Right renal cortex interstitium (tissue), 3 donors: ENCODE measurements around the gene CLDN6. TPM values are rescaled to one million over a fixed set of nuclear protein-coding genes. Genes with fewer than 3 reads are reported as not detected.

Experiments used
- DNase-seq, 3 donors: peaks; one replicate each; pipeline ENCODE4 v3.0.0-alpha.2; 2013; ENCODE audit warnings: low read depth in 3 of 3, low spot score in 2 of 3
- polyA plus RNA-seq, 3 donors: library from polyadenylated mRNA; unstranded; fragments of 120-200 nt; gene quantifications; one replicate each; pipeline ENCODE4 v1.2.1, GENCODE V29; 2013; ENCODE audit not compliant: insufficient read length in 3 of 3

Gene CLDN6
- polyA plus RNA-seq, 3 donors: 25.8 to 38.1 (median 31.0) TPM

DNA sequence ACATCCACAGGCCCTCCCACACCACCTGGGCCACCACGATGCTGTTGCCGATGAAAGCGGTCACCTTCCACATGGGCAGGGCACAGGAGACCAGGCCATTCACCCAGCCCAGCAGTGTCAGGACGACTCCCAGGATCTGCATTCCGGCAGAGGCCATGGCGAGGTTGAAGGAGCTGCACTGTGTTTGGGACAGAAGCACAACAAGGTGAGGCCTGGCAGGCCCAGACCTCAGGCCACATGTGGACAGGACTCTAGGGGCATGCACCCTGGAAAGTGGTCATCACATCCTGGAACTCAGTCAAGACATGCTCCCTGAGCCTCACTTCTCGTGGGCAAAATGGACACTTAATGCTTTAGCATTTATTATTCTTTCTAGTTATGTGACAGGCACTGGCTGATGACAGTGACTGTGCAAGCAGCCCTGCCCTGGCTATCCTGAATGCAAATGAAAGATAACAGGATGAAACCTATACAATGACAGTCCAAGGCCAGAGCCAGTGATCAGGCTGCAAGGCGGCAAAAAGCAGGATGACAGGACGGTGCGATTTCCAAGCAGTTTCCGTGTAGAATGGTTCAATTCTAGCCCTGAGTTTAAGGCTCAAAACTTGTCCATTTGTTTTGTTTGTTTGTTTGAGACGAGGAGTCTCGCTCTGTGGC, 2.0 kb downstream of the CLDN6 start:
- no peak for DNase-seq

DNA sequence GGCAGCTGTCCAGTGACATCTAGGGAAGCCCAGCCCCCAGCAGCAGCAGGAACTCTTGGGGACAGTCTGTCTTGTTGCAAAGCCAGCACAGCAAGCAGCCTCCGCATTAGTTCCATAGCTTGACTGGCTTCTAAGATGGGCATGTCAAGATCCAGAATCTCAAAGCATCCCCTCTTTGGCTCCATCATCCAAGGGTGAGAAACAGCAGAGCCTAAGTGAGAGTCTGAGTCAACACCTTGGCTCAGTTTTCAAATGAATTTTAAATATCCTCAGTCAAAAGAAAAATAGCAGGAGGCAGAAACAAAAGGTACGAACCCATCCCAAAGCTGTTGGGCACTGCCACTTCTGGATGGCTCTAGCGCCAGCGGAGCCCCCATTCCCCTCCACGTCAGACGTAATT, 3.0 kb downstream of the CLDN6 start:
- no peak for DNase-seq

DNA sequence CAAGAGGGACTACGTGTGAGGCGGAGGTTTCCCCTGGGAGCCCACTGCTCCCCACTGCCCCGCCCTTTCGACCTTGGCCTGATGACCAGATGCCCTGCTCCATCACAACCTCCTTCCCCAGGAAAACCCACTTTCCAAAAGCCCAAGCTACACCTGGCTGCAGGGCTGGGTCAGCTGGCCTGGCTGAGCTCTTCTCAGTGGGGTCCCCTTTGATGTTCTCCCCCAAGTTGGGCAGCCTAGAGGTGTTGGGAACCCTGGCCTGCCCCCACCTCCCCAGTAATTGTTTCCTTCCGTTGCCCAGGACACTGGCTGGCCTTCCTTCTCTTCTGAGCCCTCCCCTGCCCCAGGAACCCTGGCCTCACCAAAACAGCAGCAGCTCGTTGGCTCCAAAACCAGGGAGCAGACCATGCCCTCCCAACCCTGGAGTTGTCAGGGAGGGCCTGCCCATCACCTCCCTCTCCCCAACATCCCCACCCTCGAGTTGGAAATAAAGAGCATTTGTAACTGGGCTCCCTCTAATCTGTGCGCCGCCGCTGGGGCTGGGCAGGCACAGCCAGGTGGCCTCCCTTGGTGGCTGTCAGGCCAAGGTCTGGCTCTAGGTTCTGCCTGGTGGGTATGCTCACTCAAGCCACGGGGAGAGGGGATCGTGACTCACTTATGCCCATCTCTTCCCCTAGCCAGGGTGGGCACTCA, 3.8 kb downstream of the CLDN6 start:
- no peak for DNase-seq

DNA sequence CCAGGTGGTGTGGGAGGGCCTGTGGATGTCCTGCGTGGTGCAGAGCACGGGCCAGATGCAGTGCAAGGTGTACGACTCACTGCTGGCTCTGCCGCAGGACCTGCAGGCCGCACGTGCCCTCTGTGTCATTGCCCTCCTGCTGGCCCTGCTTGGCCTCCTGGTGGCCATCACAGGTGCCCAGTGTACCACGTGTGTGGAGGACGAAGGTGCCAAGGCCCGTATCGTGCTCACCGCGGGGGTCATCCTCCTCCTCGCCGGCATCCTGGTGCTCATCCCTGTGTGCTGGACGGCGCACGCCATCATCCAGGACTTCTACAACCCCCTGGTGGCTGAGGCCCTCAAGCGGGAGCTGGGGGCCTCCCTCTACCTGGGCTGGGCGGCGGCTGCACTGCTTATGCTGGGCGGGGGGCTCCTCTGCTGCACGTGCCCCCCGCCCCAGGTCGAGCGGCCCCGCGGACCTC, 4.5 kb downstream of the CLDN6 start:
- DNase-seq: no peak

DNA sequence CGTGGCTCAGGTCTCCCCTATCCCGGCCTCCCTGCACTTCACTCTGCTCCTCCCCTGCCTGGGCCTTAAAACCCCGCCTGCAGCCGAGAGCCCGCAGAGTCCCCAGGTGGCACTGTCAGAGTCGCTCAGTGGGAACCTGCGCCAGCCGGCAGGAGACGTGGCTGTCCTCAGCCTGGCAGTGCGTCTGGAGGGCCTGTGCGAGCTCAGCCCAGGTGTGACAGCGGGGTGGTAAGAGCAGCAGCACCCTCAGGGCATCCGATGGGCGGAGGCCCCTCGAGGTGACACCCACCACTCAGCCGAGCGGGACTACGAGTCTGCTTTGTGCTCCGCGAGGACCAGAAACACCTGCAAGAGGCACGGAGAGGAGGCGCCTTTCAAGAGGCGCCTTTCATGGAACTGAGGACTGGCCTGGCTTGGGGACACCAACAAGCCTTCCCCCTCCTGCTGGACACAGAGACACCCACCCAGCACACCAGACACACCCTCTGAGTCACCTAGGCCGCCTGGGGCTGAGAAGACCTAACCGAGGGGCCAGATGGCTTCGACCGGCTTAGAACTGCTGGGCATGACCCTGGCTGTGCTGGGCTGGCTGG, 5.1 kb downstream of the CLDN6 start, which contains the start of gene CLDN9:
CLDN9 (plus strand) TSS at position 96 of the 593 bp plus-strand sequence; CDS start at position 536, 440 bp downstream.
- no peak for DNase-seq

DNA sequence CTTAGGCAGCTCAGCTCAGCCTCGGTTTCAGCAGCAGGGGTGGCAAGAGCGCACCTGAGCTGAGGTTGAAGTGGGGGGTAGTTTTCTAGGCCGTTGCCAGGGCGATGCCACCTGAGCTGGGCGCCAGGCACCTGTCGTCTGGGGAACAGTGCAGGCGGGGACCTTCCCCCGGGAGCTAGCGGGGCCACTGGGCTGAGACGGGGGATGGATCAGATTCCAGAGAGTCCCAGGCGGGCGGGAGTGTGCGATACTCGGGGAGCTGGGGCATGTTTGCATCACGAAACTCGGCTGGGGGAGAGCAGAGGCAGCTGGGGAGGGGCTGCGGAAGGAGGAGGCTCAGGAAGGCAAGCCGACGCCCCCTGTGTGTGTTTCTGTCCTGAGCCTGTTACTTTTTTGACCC, 5.7 kb downstream of the CLDN6 start:
- no peak for DNase-seq

DNA sequence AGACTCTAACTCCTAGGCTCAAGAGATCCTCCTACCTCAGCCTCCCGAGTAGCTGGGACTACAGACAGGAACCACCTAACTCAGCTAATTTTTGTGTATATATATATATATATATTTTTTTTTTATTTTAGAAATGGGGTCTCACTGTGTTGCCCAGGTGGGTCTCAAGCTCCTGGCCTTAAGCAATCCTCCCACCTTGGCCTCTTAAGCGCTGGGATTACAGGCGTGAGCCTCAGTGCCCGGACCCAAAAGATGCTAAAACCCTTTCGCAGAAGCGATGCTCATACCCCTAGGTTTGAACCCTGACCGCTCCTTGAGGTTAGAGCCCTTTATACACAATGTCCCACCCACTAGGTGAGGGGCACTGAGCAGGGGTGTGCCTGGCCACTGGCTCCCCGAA, 7.5 kb downstream of the CLDN6 start:
- DNase-seq: no peak

DNA sequence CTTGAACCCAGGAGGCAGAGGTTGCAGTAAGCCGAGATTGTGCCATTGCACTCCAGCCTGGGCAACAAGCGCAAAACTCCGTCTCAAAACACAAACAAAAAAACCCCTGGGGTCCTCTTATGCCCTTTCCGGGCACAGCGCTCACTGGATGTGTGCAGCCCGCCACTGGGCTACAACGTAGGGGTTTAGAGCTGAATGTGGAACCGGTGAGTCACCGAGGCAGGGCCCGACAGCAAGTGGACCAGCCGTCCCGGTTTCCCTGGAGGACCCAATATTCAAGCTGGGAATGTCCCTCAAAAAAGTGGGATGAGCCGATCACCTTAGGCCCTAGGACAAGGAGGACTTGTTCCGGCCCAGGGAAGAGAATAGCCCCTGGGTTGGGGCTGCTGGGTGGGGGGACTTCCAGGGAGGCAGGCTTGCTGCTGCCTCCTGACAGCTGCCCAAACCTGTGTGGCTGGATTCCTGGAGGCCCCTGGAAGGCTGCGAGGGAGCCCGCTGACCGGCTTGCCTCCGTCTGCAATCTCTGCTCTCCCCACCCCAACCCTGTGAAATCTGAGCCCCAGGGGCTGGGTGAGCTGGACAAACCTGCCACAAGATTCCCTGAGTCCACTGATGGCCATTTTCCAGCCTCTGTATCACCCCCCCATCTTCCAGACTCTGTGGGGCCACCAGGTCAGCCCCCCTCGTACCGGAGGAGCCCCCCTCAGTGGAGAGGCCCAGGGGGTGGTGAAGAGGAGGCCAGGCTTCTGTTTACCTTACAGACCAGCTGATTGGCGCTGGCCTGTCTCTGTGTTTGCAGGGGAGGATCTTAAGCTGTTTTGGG, 8.2 kb downstream of the CLDN6 start:
- DNase-seq: no peak

DNA sequence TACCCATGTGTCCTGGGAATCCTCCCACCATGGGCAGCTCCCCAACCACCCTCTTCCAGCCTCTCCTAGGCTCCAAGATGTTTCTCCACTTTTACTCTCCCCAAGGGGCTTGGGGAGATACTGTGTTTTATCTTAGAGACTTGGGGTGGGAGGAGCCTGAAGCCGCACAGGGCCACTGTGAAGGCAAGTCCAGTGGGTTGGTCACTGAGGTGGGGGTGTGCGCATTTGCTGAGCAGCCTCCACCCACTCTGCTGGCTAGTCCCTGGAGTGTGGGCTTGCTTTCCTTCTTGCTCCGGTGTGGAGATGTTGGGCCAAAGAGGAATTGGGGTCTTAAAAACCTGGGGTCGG, 9.3 kb downstream of the CLDN6 start:
- DNase-seq: no peak

DNA sequence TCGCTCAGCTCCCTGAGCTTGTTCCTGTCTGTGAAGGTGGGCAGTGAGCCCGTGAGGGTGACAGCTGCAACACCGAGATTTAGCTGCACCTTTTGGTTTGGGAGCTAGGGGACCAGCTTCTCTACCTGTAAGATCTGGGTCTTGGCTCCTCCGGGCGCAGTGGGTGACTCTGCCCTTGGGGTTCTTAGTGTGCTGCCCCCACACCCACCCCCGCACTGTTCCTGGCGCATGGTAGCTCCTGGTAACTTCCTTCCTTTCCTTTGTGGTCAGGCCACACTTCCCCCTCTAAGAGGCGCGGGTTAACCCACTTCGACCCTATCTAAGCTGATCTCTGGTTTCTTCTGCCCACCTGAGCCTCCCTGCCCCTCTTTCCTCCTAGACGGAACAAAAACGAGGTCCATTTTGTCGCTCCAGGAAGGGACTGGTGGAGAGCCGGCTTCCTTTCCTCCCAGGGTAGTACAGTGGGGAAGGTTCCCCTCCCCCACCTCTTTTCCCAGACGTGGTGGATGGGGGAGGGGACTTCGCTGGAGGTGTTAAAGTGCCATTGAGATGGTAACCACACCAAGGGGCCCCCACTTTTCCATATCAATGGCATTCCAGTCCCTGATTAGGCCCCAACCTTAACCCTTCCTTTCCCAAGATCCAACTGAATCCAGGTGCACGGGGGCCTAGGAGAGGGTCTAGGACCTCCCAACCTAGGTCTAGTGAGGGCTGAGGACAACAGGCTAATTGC, 9.9 kb downstream of the CLDN6 start:
- no peak for DNase-seq

DNA sequence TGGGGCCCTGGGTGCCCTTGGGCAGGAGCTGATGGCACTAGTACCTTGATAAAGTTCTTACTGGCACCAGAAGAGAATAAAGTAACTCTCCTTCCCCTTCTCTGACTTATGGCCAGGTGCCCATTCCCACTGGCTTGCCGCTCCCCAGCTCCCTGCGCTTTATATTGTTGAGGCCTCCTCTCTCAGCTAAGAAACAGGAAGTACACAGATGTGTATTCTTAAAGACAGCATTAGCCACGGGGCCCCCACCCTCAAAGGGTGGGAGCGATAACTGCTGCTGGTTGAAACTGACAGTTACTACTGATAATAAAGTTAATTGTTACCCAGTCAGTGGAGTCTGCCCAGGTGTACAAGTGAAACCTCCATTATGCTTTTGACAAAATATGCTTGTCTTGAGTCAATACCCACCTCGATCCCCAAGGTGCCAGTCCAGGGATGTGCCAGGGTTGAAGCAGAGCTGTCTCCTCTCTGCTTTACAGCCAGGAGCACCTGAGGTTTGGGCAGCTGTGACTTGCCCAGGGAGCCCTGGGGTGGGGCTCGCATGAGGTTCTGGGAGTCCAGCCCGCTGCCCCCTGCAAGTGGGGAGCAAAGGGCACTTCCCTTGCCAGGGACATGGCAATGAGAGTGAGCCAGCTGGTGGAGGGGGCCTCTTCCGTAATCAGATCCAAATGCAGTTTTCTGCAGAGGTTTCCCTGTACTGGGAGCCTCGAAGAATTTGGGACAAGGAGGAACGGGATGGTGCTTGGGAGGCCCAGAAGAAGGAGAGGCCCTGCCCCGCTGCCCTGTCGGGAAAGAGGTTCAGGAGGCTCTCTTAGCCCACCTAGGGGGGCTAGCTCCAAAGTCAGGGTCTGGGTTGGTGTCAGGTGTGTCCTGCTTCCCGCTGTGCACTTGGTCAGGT, 10.7 kb downstream of the CLDN6 start:
- no peak for DNase-seq

DNA sequence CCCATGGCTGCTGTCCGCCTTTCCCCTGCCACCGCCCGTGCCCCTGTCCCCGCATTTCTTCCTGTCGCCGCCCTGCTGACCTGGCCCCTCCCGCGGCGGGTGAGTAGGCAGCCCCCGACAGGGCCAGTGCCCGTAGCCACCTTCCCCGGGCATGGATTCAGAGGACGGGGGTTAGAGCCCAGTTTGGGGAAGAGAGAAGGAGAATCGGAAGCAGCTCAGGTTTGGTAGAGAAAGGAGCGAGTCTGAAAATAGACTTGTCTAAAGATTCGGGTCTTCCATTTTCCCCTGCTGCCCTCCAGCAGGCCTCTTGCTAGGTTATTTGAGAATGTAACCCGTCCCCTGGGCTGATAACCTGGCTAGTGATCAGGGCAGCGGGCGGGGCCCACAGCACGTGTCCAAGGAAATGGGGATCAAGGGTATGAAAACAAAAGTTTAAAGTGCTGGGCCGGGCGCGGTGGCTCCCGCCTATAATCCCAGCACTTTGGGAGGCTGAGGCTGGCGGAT, 13.2 kb downstream of the CLDN6 start:
- DNase-seq: no peak

DNA sequence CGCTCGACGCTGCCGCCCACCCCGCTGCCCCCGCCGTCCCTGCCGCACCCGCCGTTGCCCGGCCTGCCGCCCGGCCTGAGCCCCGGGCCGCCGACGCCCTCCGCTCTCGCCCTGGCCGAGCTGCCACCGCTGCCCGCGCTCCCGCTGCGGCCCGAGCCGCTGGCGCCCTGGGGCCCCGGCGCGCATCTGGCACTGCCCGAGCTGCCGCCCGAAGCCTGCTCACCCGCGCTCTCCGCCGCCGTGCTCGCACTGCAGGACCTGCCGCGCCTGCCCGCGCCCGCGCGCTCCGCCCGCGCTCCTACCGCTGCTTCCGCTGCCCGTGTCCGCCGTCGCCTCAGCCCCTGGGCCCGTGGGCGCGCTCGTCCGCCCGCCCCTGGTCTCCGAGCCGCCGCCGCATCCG, 13.7 kb downstream of the CLDN6 start:
- DNase-seq: no peak

DNA sequence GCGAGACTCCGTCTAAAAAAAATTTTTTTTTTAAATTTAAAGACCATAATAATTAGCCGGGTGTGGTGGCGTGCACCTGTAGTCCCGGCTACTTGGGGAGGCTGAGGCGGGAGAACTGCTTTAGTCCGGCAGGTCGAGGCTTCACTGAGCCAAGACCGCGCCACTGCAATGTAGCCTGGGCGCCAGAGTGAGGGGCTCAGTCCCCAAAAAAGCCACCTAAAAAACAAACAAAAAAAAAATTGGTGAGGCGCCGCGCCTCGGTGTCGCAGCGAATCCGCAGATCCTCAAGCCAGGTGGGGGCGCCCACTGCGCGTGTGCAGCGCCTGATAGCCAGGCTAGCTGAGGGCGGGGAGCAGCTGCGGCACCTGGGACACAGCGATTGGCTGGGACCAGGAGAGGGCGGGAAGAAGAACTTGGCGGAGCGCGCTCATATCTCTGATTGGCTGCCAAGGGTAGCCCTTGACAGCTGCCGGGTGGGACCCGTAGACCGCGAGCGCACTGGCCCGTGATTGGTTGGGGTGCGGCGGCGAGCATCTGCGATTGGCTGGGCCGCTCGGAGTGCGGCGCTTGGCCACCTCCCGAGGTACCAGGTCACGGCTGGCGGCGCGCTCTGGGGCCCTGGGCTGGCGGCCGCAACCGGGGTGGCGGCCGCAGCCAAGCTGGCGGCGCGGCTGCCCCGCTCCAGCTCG, 14.3 kb downstream of the CLDN6 start:
- peak; percentile 88 to 94 (median 90) for DNase-seq

DNA sequence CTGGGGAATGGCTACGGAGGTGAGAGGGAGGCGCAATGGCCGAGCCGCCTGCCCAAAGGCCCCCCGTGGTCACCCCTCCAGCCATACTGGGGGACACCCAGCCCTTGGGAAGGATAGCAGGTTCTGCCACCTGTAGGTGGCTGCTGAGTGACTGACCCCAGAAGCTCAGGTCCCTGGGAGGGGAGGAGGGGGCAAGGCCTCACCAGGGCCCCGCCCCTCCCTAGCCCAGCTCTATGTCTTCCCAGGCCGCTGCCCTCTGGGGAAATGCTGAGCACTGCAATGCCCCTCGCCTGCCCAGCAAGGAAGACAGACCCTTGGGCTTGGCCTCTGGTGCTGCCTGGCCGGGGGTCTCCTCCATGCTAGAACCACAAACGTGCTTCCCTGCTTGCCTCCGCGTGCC, 16.7 kb downstream of the CLDN6 start:
- no peak for DNase-seq

DNA sequence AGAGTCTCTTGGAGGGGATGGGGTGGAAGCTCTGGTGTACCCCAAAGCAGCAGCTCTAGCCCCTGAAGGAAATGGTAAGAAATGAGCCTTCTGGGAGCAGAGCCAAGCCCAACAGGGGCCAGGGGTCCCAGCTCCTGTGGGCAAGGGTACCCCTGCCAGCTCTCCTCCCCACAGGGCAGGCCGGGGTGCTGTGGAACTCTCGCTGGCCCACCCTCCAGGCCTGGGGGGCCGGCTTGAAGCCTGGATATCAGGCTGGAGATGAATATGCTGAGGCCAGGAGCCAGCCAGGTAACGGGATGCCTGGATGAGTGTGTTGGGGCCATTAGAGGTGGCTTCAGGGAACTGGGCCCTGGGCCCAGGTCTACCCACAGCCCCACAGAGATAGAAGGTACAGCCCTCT, 17.4 kb downstream of the CLDN6 start:
- DNase-seq: no peak

DNA sequence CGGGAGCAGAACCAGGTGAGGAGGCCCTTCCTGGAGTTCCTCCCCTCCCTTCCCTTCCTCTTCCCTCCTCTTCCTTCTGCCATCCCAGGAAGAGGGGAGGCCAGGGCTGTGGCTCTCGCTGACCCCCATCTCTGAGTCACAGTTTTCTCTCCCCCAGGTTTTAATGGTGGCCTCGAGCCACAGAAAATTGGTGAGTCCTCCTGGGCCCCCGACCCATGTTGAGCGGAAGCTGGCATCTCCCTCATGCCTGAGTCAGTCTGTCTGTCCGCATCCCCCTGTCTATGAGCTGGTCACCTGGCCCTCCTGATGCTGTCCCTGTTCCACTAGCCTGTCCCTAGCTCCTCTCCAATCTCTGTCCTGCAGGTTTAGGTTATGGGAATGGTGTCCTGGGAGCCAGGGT, 18.1 kb downstream of the CLDN6 start:
- no peak for DNase-seq

DNA sequence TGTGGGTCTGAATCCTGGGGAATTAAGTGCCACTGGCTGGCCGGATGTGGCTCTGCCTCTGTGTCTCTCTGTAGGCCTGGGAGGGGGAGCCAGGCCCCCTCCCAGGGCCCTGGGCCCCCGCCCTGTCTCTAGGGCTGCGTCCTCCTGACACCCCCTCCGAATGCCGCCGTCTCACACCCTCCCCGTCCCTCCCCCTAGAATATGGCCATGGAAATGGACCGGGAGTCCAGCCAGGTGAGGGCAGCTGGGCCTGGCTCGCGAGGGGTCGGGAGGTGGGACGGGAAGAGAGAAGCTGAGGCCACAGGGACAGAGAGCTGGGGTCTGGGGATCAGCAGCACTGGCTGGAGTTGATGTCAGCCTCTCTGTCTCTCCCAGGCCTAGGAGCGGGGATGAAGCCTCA, 21.7 kb downstream of the CLDN6 start:
- DNase-seq: no peak
